GM12878 (cell line): ENCODE measurements around the gene NRXN3. TPM values are rescaled to one million over a fixed set of nuclear protein-coding genes. Genes with fewer than 3 reads are reported as not detected.

Experiments
- ATAC-seq: fragments of 200-7000 bp; cut with Tn5 transposase; 3 replicates; pipeline ENCODE4 v1.9.1; 2020; ENCODE audit warnings: mild to moderate bottlenecking, moderate library complexity
- BruUV-seq: library from RNA; stranded (reverse); fragments of 400-500 nt; replicated peaks from 2 replicates; lab custom pipeline; 2021; lab: Mats Ljungman, UMichigan
- CTCF ChIA-PET: fragments of 300-600 bp; sonication (Branson Sonifier 250); formaldehyde crosslinking; extraction: SDS; loops from one replicate; lab custom pipeline; 2021; ENCODE audit warnings: inconsistent platforms; lab: Yijun Ruan, JAX
- POLR2A ChIA-PET: fragments of 350-600 bp; formaldehyde crosslinking; extraction: SDS; loops from one replicate; lab custom pipeline; 2021; ENCODE audit warnings: inconsistent platforms; lab: Charles Lee
- RAD21 ChIA-PET: fragments of 300-600 bp; sonication (Branson Sonifier 250); formaldehyde crosslinking; loops from one replicate; lab custom pipeline; 2023; ENCODE audit warnings: antibody characterized with exemption; ENCODE audit not compliant: unreplicated experiment; lab: Charles Lee
- SMC1A ChIA-PET: fragments of 300-600 bp; sonication (Branson Sonifier 250); formaldehyde crosslinking; loops from one replicate; lab custom pipeline; 2023; ENCODE audit not compliant: unreplicated experiment, uncharacterized antibody; lab: Charles Lee
- DNase-seq: peaks from one replicate; pipeline ENCODE4 v3.0.0-alpha.2; 2011; ENCODE audit warnings: low read depth, low spot score
- FAIRE-seq: peaks from 3 replicates; lab custom pipeline; 2011; peaks lifted over from hg19 to GRCh38; lab: Jason Lieb, UNC
- H2AFZ ChIP-seq: 2 replicates; pipeline ENCODE4 v1.6.0; 2011; ENCODE audit warnings: low read depth, low read length, control low read depth; ENCODE audit not compliant: control insufficient read depth
- H3K27ac ChIP-seq: 2 replicates; pipeline ENCODE4 v1.5.1; 2011; ENCODE audit warnings: control low read depth; ENCODE audit not compliant: control insufficient read depth, insufficient read depth
- H3K27me3 ChIP-seq, 2 experiments: replicated peaks in 1 of 2; 2 replicates each; pipeline versions ENCODE4 v1.6.0 to v1.6.1; 2011; ENCODE audit warnings: low read length in 1 of 2; ENCODE audit not compliant: control insufficient read depth in 2 of 2, insufficient read depth in 2 of 2
- H3K36me3 ChIP-seq, 2 experiments: 2 replicates each; pipeline ENCODE4 v1.5.1; 2011; ENCODE audit warnings: low read length in 1 of 2; ENCODE audit not compliant: control insufficient read depth in 2 of 2, insufficient read depth in 2 of 2
- H3K4me1 ChIP-seq: 2 replicates; pipeline ENCODE4 v1.6.1; 2011; ENCODE audit warnings: mild to moderate bottlenecking, low read length, moderate library complexity, mixed read lengths; ENCODE audit not compliant: control insufficient read depth, insufficient read depth
- H3K4me2 ChIP-seq: 2 replicates; pipeline ENCODE4 v1.6.0; 2011; ENCODE audit warnings: control low read depth; ENCODE audit not compliant: control insufficient read depth, insufficient read depth
- H3K4me3 ChIP-seq: fragments of 200-600 bp; sonication (generic); 2 replicates; pipeline ENCODE4 v1.5.1; 2016
- H3K79me2 ChIP-seq: 2 replicates; pipeline ENCODE4 v1.6.0; 2011; ENCODE audit warnings: low read length; ENCODE audit not compliant: control insufficient read depth, insufficient read depth
- H3K9ac ChIP-seq: 2 replicates; pipeline ENCODE4 v1.8.0; 2011; ENCODE audit warnings: low read length, control low read depth, mixed read lengths; ENCODE audit not compliant: control insufficient read depth, insufficient read depth
- H3K9me3 ChIP-seq: replicated peaks from 3 replicates; pipeline ENCODE4 v1.5.1; 2011; ENCODE audit warnings: mild to moderate bottlenecking, low read length; ENCODE audit not compliant: control insufficient read depth, insufficient read depth
- H4K20me1 ChIP-seq: 2 replicates; pipeline ENCODE4 v1.6.0; 2011; ENCODE audit not compliant: control insufficient read depth, insufficient read depth
- BMI1 ChIP-seq: fragments of 450-650 bp; IDR thresholded peaks from 2 replicates; pipeline ENCODE4 v1.6.1; 2016; ENCODE audit warnings: mild to moderate bottlenecking, moderate library complexity, borderline replicate concordance
- CBX3 ChIP-seq: fragments of 200-600 bp; sonication (generic); IDR thresholded peaks from 2 replicates; pipeline ENCODE4 v1.6.1; 2016; ENCODE audit warnings: low read depth, borderline replicate concordance
- ELK1 ChIP-seq: IDR thresholded peaks from 2 replicates; pipeline ENCODE4 v1.6.1; 2012; ENCODE audit warnings: low read depth, low read length, improper control_type of control experiment
- ESRRA ChIP-seq: IDR thresholded peaks from 2 replicates; pipeline ENCODE4 v1.6.1; 2012; ENCODE audit warnings: mild to moderate bottlenecking, low read length, improper control_type of control experiment
- HCFC1 ChIP-seq: fragments of 150-350 bp; IDR thresholded peaks from 2 replicates; pipeline ENCODE4 v1.6.1; 2014; ENCODE audit warnings: low read length
- KLF5 ChIP-seq: fragments of 450-650 bp; IDR thresholded peaks from 2 replicates; pipeline ENCODE4 v1.6.1; 2014; ENCODE audit warnings: mild to moderate bottlenecking; ENCODE audit not compliant: partially characterized antibody
- MXI1 ChIP-seq: fragments of 150-350 bp; IDR thresholded peaks from 2 replicates; pipeline ENCODE4 v1.6.1; 2011; ENCODE audit warnings: low read depth, mild to moderate bottlenecking, inconsistent platforms, low read length, improper control_type of control experiment
- MYB ChIP-seq: fragments of 150-350 bp; IDR thresholded peaks from 2 replicates; pipeline ENCODE4 v1.6.1; 2014; ENCODE audit warnings: mild to moderate bottlenecking, low read depth, low read length, borderline replicate concordance
- NFIC ChIP-seq: IDR thresholded peaks from 2 replicates; pipeline ENCODE4 v1.6.1; 2012; ENCODE audit warnings: low read depth, mild to moderate bottlenecking, inconsistent platforms, low read length, moderate library complexity
- NRF1 ChIP-seq: conservative IDR thresholded peaks from 2 replicates; pipeline ENCODE4 v1.6.1; 2011; ENCODE audit warnings: mild to moderate bottlenecking, low read depth, low read length, improper control_type of control experiment
- PML ChIP-seq: IDR thresholded peaks from 2 replicates; pipeline ENCODE4 v1.6.1; 2012; ENCODE audit warnings: low read length, inconsistent platforms
- RCOR1 ChIP-seq: conservative IDR thresholded peaks from 2 replicates; pipeline ENCODE4 v1.6.1; 2012; ENCODE audit warnings: low read depth, low read length, improper control_type of control experiment
- SREBF2 ChIP-seq: IDR thresholded peaks from 2 replicates; pipeline ENCODE4 v1.6.1; 2012; ENCODE audit warnings: mild to moderate bottlenecking, low read length
- SUZ12 ChIP-seq: fragments of 200-600 bp; sonication (generic); IDR thresholded peaks from one replicate; pipeline ENCODE4 v1.6.1; 2018; ENCODE audit warnings: antibody characterized with exemption, mild to moderate bottlenecking; ENCODE audit not compliant: unreplicated experiment
- WRNIP1 ChIP-seq: IDR thresholded peaks from 2 replicates; pipeline ENCODE4 v1.6.1; 2011; ENCODE audit warnings: low read depth, low read length, improper control_type of control experiment, borderline replicate concordance
- ZBTB33 ChIP-seq: fragments of 450-650 bp; IDR thresholded peaks from 2 replicates; pipeline ENCODE4 v1.6.1; 2017; ENCODE audit warnings: mild to moderate bottlenecking
- ZSCAN29 ChIP-seq: fragments of 450-650 bp; IDR thresholded peaks from 2 replicates; pipeline ENCODE4 v1.6.1; 2017; ENCODE audit warnings: mild to moderate bottlenecking, moderate library complexity
- whole genome bisulfite sequencing: methylation state at CpG from one replicate; pipeline ENCODE4 v1.1.6; 2016; ENCODE audit warnings: low lambda C conversion rate; ENCODE audit not compliant: insufficient replicate concordance, insufficient coverage; ENCODE audit errors: missing lambda C conversion rate; 5-methylcytosine and 5-hydroxymethylcytosine counted together
- in situ Hi-C: fragments of 300-500 bp; cut with MboI; formaldehyde crosslinking; loops from 9 replicates; pipeline ENCODE4 v1.14.3; 2018; ENCODE audit warnings: mixed read lengths
- intact Hi-C: fragments of 100-400 bp; cut with micrococcal nuclease; formaldehyde crosslinking; loops from one replicate; pipeline ENCODE4 v1.14.2; 2022; ENCODE audit not compliant: unreplicated experiment
- polyA plus RNA-seq, 11 experiments: library from polyadenylated mRNA; depleted of rRNA in 4 of 11; unstranded in 6 of 11; stranded (reverse) in 5 of 11; fragments of >200 nt; fragmentation: Nextera tagmentation in 4 of 11; fragmentation: Illumina TruSeq in 1 of 11; extraction: Ambion mirVana in 4 of 11; extraction: Trizol in 1 of 11; gene quantifications; 1 replicate in 1 of 11; 2 replicates in 10 of 11; pipeline versions ENCODE4 v1.2.1 to v1.2.3, GENCODE V29; 2011 to 2016; ENCODE audit warnings: inconsistent platforms in 2 of 11, missing spikeins in 2 of 11, low read depth in 1 of 11
- total RNA-seq, 4 experiments: library from RNA; depleted of rRNA in 3 of 4; stranded (reverse); fragments of >200 nt in 3 of 4; fragmentation: Illumina TruSeq in 1 of 4; extraction: Trizol in 1 of 4; gene quantifications; 2 replicates each; pipeline versions ENCODE4 v1.2.1 to v1.2.3, GENCODE V29; 2013 to 2021
- TF ChIP-seq, protein P1 (sequence below): IDR thresholded peaks from 2 replicates; pipeline ENCODE4 v1.6.1; 2011; ENCODE audit warnings: low read depth, mild to moderate bottlenecking, low read length, moderate library complexity, borderline replicate concordance; ENCODE audit errors: extremely low read depth

The NRXN3 gene
- total and polyA plus RNA-seq, 10 of the 15 experiments (the other 5 are each of a cell fraction or from before 2014, with no cell fraction given): 0.52 to 3.3 (median 1.4) TPM

DNA sequence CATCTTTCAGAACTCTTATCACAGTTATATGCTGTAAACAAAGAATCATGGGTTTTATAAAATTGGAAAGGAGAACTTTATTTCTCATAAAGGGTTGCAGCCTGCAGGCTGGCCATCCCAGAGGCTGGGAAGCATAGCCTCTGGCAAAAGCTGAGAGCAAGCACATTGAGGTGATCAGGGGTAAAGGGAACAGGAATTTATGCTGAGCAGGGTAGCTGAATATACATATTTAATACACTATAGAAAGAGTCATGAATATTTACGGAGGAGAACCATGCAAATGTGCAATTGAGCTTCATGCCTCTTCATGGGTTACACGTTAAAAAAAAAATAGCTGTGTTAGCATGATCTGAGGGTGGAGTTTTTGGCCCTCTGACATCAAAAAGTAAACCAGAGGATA, 653.3 kb downstream of the NRXN3 start:
- 4% methylated on average over 2 of the region's 2 CpGs for WGBS
- POLR2A ChIA-PET: no interaction called here
- Histone ChIP-seq H3K4me3 (no peak overlapping the region), H3K9me3 (no peaks in the 10 kb centered on the region), H2AFZ (no peak overlapping the region), H3K4me2 (no peak overlapping the region), H3K27me3 (no peaks in the 10 kb centered on the region; a peak in 1 of 4 replicates), H3K27ac (no peak overlapping the region), H3K4me1 (no peaks in the 10 kb centered on the region), H3K79me2 (no peaks in the 10 kb centered on the region), H3K36me3 (no peaks in the 10 kb centered on the region), H4K20me1 (no peaks in the 10 kb centered on the region), H3K9ac (no peak overlapping the region)
- SMC1A ChIA-PET: no interaction called here
- RAD21 ChIA-PET: no interaction called here
- intact Hi-C loops: no loop called here
- CTCF ChIA-PET: no interaction called here
- DNase-seq (no peak), ATAC-seq (no peak), FAIRE-seq (no peak)
- TF ChIP-seq ZSCAN29 (no peak), CBX3 (no peak), PML (no peak), NFIC (no peak), ESRRA (no peak), MYB (no peak)
- TF ChIP-seq, protein P1, sequence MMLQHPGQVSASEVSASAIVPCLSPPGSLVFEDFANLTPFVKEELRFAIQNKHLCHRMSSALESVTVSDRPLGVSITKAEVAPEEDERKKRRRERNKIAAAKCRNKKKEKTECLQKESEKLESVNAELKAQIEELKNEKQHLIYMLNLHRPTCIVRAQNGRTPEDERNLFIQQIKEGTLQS: no peak
- BruUV-seq: no TSS peak
- in situ Hi-C loops: no loop called here

GRCh38 chr14:78829274-78829673, 659.1 kb downstream of the NRXN3 start:
- H3K9me3 ChIP-seq: no peaks in the 10 kb centered on the region
- SMC1A ChIA-PET: interaction anchor here (1.3 kb wide), 1 partner anchor 64 kb away, joined by 3 read pairs; no protein-coding TSS in a partner anchor
- no TSS peak for BruUV-seq
- H3K4me1 ChIP-seq: no peaks in the 10 kb centered on the region
- ATAC-seq: peak; percentile 19; the same call in 2 of the 3 replicates
- CTCF ChIA-PET: no interaction called here
- no peak for DNase-seq
- no peak overlapping the region for H3K4me2 ChIP-seq
- no peaks in the 10 kb centered on the region for H3K79me2 ChIP-seq
- no peak overlapping the region for H3K27ac ChIP-seq
- H3K4me3 ChIP-seq: no peak overlapping the region
- in situ Hi-C loops: no loop called here
- POLR2A ChIA-PET: no interaction called here
- 44% methylated on average over 1 of the region's 1 CpG for WGBS
- no peaks in the 10 kb centered on the region for H4K20me1 ChIP-seq
- RAD21 ChIA-PET: no interaction called here
- no peak overlapping the region for H3K9ac ChIP-seq
- H3K27me3 ChIP-seq: no peaks in the 10 kb centered on the region; a peak in 1 of 4 replicates
- H3K36me3 ChIP-seq: no peaks in the 10 kb centered on the region
- H2AFZ ChIP-seq: no peak overlapping the region
- FAIRE-seq: no peak
- intact Hi-C loops: no loop called here
- TF ChIP-seq SREBF2: no peak
- no peak for TF ChIP-seq HCFC1
- no peak for TF ChIP-seq SUZ12
- TF ChIP-seq ELK1: no peak
- TF ChIP-seq ESRRA: no peak
- TF ChIP-seq BMI1: no peak
- TF ChIP-seq KLF5: no peak
- no peak for TF ChIP-seq MXI1
- TF ChIP-seq NRF1: no peak
- TF ChIP-seq ZBTB33: no peak
- TF ChIP-seq WRNIP1: no peak
- TF ChIP-seq RCOR1: no peak
